GM19467 (cell line): Measurements from ENCODE around the gene SPSB1.

Source experiments
- ATAC-seq: cut with Tn5 transposase; IDR thresholded peaks from one replicate; pipeline ENCODE4 v1.9.1; 2021; ENCODE audit warnings: mild to moderate bottlenecking, moderate library complexity; ENCODE audit not compliant: unreplicated experiment

Gene SPSB1

GRCh38 chr1:9292361-9293240, at the start of gene SPSB1:
Gene SPSB1 (plus strand): TSS chr1:9292894. CDS start chr1:9355892, 62,998 bp downstream.
- ATAC-seq: no peak

- ATAC-seq: no peak
These were observed 49.5 kb upstream of the SPSB1 start for GRCh38 chr1:9243066-9243739.

DNA sequence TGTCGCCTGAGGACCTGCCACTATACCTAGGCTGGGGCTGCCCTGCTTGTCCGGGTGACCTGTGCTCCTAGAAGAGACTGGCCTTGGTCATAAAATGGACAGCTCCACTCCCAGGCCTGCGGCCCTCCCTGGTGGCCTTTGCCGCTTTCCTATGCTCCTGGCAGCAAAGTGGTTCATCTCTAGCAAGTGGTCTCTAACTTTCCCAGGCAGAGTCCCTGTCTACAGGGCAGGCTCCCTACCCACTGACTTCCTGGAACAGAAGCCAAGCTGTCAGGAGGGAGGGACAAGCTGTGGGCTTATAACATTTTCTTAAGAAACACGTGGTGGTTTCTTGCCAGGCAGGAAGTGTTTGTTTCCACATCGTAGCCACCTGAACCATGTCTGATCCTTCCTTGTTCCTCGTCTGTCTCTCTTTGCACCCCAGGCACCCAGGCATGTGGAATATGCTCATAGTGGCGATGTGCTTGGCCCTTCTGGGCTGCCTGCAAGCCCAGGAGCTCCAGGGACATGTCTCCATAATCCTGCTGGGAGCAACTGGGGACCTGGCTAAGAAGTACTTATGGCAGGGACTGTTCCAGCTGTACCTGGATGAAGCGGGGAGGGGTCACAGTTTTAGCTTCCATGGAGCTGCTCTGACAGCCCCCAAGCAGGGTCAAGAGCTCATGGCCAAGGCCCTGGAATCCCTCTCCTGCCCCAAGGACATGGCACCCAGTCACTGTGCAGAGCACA, 48.0 kb upstream of the SPSB1 start:
- no peak for ATAC-seq

GRCh38 chr1:9245230-9245619, 47.5 kb upstream of the SPSB1 start:
- no peak for ATAC-seq

DNA sequence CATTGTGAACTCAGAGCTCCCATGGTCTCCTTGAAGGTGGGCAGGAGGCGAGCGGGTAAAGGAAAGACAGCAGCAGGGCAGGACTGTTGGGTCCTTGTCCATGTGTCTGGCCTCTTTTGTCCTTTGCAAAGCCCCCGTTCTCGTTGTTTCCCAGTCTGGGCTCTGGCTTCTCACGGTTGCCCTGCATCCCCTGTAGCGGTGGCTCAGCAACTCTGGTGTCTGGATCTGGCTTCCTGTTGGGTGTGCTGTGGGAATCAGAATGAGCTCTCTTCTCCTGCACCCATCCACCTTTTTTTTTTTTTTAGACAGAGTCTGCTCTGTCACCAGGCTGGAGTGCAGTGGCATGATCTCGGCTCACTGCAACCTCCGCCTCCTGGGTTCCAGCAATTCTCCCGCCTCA, 47.0 kb upstream of the SPSB1 start:
- ATAC-seq: no peak

GRCh38 chr1:9246215-9246614, 46.5 kb upstream of the SPSB1 start:
- ATAC-seq: no peak

- ATAC-seq: no peak
These were observed 45.6 kb upstream of the SPSB1 start for GRCh38 chr1:9246841-9247785.

- ATAC-seq: no peak
These were observed 44.8 kb upstream of the SPSB1 start for GRCh38 chr1:9247894-9248293.

DNA sequence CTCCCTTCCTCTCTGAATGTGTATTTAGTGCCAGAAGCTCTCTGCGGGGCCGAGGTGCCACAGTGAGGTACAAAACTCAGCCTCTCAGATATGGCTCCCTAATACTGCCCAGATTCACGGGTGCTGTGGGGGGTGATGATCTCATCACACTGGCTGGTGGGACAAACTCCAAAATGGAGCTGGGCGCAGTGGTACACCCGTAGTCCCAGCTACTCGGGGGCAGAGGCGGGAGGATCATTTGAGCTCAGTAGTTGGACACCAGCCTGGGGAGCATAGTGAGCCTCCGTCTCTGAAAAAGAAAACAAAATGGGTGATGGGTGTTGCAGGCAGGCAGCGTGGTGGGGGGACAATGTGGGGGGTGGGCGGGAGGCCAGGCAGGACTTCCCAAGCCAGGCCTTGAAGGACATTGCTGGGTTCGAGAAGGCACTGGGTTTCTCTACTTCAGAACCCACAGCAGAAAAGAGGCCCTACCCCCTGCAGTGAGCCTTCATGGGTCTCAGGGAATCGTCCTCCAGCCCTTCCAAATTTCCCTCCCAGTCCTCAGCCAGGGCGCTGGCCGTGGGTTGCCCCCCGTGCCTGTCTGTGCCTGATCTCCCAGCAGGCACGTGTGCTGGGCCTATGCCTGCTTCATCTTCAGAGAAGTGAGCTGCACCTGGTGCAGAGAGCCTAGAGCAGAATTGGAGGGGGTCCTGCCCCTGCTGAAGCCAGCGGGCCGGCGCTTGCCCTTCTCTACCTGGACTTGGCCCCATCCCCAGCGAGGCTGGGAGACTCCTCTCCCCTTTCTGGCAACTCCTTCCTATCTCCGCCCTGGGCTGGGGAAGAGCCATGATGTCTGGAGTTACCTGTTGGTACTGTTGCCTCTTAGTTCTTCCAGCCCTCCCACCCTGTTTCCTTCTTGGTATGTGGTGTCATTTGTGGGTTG, 44.1 kb upstream of the SPSB1 start:
- no peak for ATAC-seq

- no peak for ATAC-seq
These were observed 43.5 kb upstream of the SPSB1 start for GRCh38 chr1:9249263-9249533.

DNA sequence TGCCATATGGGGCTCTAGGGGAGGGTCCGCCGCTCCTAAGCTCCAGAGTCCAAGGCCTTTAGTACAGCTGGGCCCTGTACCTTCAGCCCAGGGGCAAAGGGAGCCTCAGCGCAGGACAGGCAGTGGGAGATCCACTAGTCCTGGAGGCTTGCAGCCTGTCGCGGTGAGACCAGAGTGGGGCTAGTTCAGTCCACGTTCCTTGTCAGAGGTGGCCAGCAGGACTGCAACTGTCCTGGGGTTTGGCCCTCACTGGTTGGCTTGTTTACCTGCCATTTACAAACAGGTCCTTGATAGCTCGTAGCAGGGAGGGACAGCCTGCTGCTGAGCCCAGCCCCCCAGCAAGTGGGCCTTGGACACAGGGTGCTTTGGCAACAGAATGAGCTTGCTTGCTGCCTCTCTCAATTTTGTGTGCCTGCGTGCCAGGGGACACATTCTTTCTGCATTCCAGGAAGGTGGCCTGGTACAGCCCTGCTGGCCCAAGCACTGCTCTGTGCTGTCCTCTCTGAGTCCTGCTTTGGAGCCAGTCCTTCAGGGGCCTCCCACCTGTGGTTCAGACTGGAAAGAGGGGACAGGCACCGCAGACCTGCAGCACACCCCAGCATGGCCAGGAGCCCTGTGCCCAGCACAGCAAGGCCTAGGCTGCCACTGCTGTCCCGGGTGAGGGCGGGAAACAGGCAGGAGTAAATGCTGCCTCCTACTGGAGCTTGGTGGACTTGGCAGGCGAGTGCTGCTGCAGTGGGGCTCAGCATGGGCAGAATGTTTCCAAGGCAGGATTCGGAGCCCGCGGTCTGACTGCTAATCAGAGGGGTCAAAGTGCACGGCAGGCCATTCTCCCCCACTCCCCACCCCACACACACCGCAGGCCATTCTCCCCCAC, 42.9 kb upstream of the SPSB1 start:
- ATAC-seq: no peak

DNA sequence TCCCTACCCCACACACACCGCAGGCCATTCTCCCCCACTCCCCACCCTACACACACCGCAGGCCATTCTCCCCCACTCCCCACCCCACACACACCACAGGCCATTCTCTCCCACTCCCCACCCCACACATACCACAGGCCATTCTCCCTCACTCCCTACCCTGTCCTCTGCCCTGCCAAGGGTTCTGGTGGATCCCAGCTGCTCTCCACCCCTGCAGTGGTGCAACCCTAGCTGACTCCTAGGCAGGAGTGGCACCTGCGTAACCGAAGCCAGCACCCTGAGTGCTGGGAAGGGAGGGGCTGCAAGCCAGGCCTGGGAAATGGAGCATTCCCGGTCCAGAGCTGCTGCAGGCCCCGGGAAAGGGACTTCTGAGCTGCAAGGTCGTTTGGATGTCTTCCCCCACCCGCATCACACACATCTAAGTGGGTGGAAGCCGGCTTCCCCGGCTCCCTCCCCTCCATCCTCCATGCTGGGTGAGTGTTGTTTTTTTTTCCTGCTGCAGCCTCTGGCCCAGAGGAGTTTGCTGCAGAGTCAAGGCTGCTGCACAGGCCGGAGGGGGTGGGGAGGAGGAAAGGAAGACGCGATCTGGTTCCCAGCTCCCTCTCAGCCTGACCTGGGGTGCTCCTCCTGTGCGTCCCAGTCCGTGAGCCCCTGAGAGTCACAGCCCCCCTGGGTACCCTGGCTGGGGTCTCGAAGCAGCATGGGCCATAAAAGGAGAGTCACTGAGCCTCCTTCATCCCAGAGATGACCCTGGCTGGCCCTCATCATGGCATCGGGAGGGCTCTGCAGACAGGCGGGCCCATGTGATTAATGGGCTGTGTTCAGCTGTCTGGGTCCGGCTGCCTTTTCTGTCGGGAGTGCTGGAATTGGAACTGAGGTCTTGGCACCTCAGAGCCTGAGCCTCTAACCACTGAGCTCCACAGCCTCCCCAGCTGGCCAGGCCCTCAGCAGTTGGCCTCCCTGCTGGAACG, 42.0 kb upstream of the SPSB1 start:
- ATAC-seq: no peak

DNA sequence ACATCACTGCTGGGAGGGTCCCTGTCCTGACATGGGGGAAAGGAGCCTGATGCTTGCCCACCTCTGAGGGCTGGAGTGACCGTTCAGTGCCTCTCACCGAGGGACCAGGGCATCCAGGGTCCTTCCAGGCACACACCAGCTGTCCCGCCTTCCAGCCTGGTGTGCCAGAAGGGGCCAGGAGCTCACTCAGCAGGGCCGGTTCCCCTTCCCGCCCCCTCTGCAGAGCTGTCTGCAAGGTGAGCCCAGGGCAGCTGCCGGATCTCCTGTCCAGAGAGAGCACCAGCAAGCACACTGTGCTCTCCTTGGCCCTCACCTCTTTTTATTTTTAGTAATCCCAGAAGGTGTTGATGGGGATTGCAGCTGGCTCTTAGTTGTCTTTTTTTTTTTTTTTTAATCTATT, 41.2 kb upstream of the SPSB1 start:
- ATAC-seq: no peak

- no peak for ATAC-seq
These were observed 39.7 kb upstream of the SPSB1 start for GRCh38 chr1:9253004-9253403.

- no peak for ATAC-seq
These were observed 39.1 kb upstream of the SPSB1 start for GRCh38 chr1:9253453-9254105.

- no peak for ATAC-seq
These were observed 36.4 kb upstream of the SPSB1 start for GRCh38 chr1:9256332-9256731.

DNA sequence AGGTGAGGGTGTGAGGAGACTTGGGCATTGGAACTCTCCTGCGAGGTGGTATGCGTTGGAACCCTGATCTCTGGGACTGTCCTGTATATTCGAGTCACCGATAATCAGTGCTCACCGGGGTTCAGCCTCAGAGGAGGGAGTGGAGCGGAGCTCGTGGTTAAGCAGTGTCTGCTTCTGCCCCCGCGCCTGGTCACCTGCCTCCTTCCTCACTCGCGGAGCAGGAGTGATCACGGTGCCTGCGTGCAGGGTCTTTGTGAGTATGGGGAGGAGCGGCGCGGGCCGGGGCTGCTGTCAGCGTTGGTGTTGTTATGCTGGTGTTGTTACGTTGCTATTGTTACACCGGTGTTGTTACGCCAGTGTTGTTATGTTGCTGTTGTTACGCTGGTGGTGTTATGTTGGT, 34.8 kb upstream of the SPSB1 start:
- no peak for ATAC-seq
